CD14-positive monocyte (primary cell): Measurements from ENCODE around the gene OR8H2. TPM values are rescaled to one million over a fixed set of nuclear protein-coding genes. Genes with fewer than 3 reads are reported as not detected.

Experiments used
- DNase-seq, 3 donors: peaks; one replicate each; pipeline ENCODE4 v3.0.0-alpha.2; 2011 to 2022
- H2AFZ ChIP-seq: 2 replicates; pipeline ENCODE4 v1.6.0; 2012; ENCODE audit warnings: mild to moderate bottlenecking, low read depth, low read length, inconsistent platforms; ENCODE audit not compliant: insufficient read depth, poor library complexity, severe bottlenecking
- H3K27ac ChIP-seq, 2 donors: 1 replicate in 1 of 2; 2 replicates in 1 of 2; pipeline ENCODE4 v1.5.1; 2012 to 2013; ENCODE audit warnings: low read length in 2 of 2, control low read depth in 1 of 2, inconsistent platforms in 1 of 2, low read depth in 1 of 2, mild to moderate bottlenecking in 1 of 2
- H3K27me3 ChIP-seq, 2 donors: one replicate each; pipeline versions ENCODE4 v1.6.0 to v1.6.1; 2011 to 2013; ENCODE audit warnings: low read length in 2 of 2; ENCODE audit not compliant: control insufficient read depth in 2 of 2, insufficient read depth in 2 of 2
- H3K36me3 ChIP-seq, 2 donors: replicated peaks in 1 of 2; 1 replicate in 1 of 2; 2 replicates in 1 of 2; pipeline versions ENCODE4 v1.5.1 to v1.6.1; 2012 to 2013; ENCODE audit warnings: low read length in 2 of 2, control low read depth in 1 of 2, inconsistent platforms in 1 of 2, mild to moderate bottlenecking in 1 of 2; ENCODE audit not compliant: insufficient read depth in 2 of 2, control insufficient read depth in 1 of 2
- H3K4me1 ChIP-seq, 2 donors: 1 replicate in 1 of 2; 2 replicates in 1 of 2; pipeline versions ENCODE4 v1.5.1 to v1.6.1; 2012 to 2013; ENCODE audit warnings: low read length in 2 of 2, control low read depth in 1 of 2, inconsistent platforms in 1 of 2, mild to moderate bottlenecking in 1 of 2, moderate library complexity in 1 of 2; ENCODE audit not compliant: insufficient read depth in 2 of 2, control insufficient read depth in 1 of 2
- H3K4me2 ChIP-seq: replicated peaks from 2 replicates; pipeline ENCODE3; 2012; ENCODE audit warnings: low read length, moderate library complexity, mild to moderate bottlenecking; ENCODE audit not compliant: poor library complexity, severe bottlenecking; ENCODE audit errors: extremely low read depth
- H3K4me3 ChIP-seq, 3 experiments: fragments of 200-600 bp in 1 of 3; sonication (generic) in 1 of 3; replicated peaks in 1 of 3; 1 replicate in 2 of 3; 2 replicates in 1 of 3; pipeline ENCODE4 v1.5.1; 2011 to 2013; ENCODE audit warnings: low read length in 3 of 3, mild to moderate bottlenecking in 3 of 3, control low read depth in 2 of 3, low read depth in 2 of 3, inconsistent platforms in 1 of 3, moderate library complexity in 1 of 3
- H3K79me2 ChIP-seq: 2 replicates; pipeline ENCODE4 v1.6.0; 2012; ENCODE audit warnings: mild to moderate bottlenecking, control low read depth, inconsistent platforms, low read length, moderate library complexity; ENCODE audit not compliant: insufficient read depth
- H3K9ac ChIP-seq: 2 replicates; pipeline ENCODE4 v1.6.0; 2017; ENCODE audit warnings: low read length, mild to moderate bottlenecking; ENCODE audit not compliant: insufficient read depth, poor library complexity, severe bottlenecking
- H3K9me3 ChIP-seq, 2 donors: replicated peaks in 1 of 2; 1 replicate in 1 of 2; 2 replicates in 1 of 2; pipeline versions ENCODE4 v1.5.1 to v1.6.1; 2012 to 2013; ENCODE audit warnings: low read length in 2 of 2, control low read depth in 1 of 2; ENCODE audit not compliant: control insufficient read depth in 1 of 2, insufficient read depth in 1 of 2
- H4K20me1 ChIP-seq: 2 replicates; pipeline ENCODE4 v1.6.0; 2012; ENCODE audit warnings: mild to moderate bottlenecking, low read length, control low read depth, moderate library complexity; ENCODE audit not compliant: insufficient read depth
- H3K27ac Mint-ChIP-seq, 7 donors: one replicate each; pipeline ENCODE4 v1.8.0; 2020; ENCODE audit warnings: mild to moderate bottlenecking in 7 of 7, mixed read lengths in 7 of 7, moderate library complexity in 6 of 7, inconsistent platforms in 2 of 7
- H3K27me3 Mint-ChIP-seq, 3 donors: one replicate each; pipeline ENCODE4 v1.8.0; 2021 to 2022; ENCODE audit warnings: low read depth in 3 of 3, mild to moderate bottlenecking in 3 of 3, mixed read lengths in 3 of 3, moderate library complexity in 3 of 3, inconsistent platforms in 1 of 3
- H3K36me3 Mint-ChIP-seq, 2 donors: one replicate each; pipeline ENCODE4 v1.8.0; 2020; ENCODE audit warnings: mixed read lengths in 2 of 2, inconsistent platforms in 1 of 2, mild to moderate bottlenecking in 1 of 2
- H3K4me1 Mint-ChIP-seq: one replicate; pipeline ENCODE4 v1.8.0; 2020; ENCODE audit warnings: mild to moderate bottlenecking, mixed read lengths
- H3K4me3 Mint-ChIP-seq, 2 donors: one replicate each; pipeline ENCODE4 v1.8.0; 2020; ENCODE audit warnings: mild to moderate bottlenecking in 2 of 2, mixed read lengths in 2 of 2, moderate library complexity in 1 of 2
- H3K9me3 Mint-ChIP-seq, 7 donors: one replicate each; pipeline ENCODE4 v1.8.0; 2020 to 2022; ENCODE audit warnings: mixed read lengths in 7 of 7, mild to moderate bottlenecking in 6 of 7, moderate library complexity in 6 of 7, inconsistent platforms in 2 of 7
- WGBS: methylation state at CpG from one replicate; pipeline ENCODE4 v1.1.5; 2013; ENCODE audit warnings: missing lambda C conversion rate; ENCODE audit not compliant: insufficient coverage; 5-methylcytosine and 5-hydroxymethylcytosine counted together
- intact Hi-C, 2 donors: fragments of 100-400 bp; cut with micrococcal nuclease; formaldehyde crosslinking; loops; one replicate each; pipeline versions ENCODE4 v1.15.0 to v1.15.1; 2023
- polyA plus RNA-seq, 3 donors: library from polyadenylated mRNA; depleted of rRNA in 1 of 3; unstranded in 2 of 3; stranded (reverse) in 1 of 3; fragments of 300-500 nt in 2 of 3; fragments of >200 nt in 1 of 3; fragmentation: Illumina TruSeq in 2 of 3; gene quantifications; 1 replicate in 2 of 3; 2 replicates in 1 of 3; pipeline ENCODE4 v1.2.3, GENCODE V29; 2012 to 2021
- small RNA-seq: library from RNA; depleted of rRNA; stranded (forward); fragments of <200 nt; gene quantifications from one replicate; pipeline ENCODE3, GENCODE V24; 2012; ENCODE audit warnings: low read depth; ENCODE audit not compliant: insufficient read length
- TF ChIP-seq, protein P1 (sequence below): fragments of 200-600 bp; IDR thresholded peaks from one replicate; pipeline ENCODE4 v1.8.0; 2022; ENCODE audit warnings: antibody characterized with exemption, mild to moderate bottlenecking

OR8H2 gene
- polyA plus RNA-seq, 3 donors = not detected

DNA sequence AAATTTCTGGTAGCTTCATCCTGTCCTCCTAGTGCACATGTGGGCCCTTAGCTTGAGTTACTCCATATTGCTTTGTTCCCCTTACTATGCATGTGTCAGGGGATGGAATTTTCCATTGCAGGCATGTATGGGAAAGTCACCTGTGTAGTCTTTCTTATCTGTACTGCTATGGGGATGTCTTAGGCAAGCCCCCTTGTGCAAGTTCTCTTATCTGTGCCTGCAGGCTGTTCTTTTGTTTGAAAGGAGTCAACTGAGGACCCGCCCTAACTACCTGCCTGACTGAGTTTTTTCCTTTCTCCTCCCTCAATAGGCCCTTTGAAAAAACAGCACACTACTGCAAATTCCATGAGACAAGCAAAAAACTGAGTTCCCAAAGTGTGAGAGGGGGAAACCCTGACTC, 47.9 kb downstream of the OR8H2 start:
- Histone ChIP-seq H3K9ac (no peak overlapping the region), H3K4me2 (no peak overlapping the region), H3K27me3 (no peaks in the 10 kb centered on the region), H2AFZ (no peak overlapping the region), H3K36me3 (no peaks in the 10 kb centered on the region), H3K79me2 (no peaks in the 10 kb centered on the region), H3K27ac (no peak overlapping the region), H4K20me1 (no peaks in the 10 kb centered on the region), H3K4me3 (no peak overlapping the region), H3K9me3 (peaks cover 39 to 40% of the 10 kb centered on the region in 2 donors), H3K4me1 (no peaks in the 10 kb centered on the region)
- TF ChIP-seq, protein P1, sequence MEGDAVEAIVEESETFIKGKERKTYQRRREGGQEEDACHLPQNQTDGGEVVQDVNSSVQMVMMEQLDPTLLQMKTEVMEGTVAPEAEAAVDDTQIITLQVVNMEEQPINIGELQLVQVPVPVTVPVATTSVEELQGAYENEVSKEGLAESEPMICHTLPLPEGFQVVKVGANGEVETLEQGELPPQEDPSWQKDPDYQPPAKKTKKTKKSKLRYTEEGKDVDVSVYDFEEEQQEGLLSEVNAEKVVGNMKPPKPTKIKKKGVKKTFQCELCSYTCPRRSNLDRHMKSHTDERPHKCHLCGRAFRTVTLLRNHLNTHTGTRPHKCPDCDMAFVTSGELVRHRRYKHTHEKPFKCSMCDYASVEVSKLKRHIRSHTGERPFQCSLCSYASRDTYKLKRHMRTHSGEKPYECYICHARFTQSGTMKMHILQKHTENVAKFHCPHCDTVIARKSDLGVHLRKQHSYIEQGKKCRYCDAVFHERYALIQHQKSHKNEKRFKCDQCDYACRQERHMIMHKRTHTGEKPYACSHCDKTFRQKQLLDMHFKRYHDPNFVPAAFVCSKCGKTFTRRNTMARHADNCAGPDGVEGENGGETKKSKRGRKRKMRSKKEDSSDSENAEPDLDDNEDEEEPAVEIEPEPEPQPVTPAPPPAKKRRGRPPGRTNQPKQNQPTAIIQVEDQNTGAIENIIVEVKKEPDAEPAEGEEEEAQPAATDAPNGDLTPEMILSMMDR = no peak
- H3K4me3 Mint-ChIP-seq = no peak overlapping the region
- no peak overlapping the region for H3K27ac Mint-ChIP-seq
- peaks cover 0 to 1% (median 0%) of the 10 kb centered on the region in 3 donors for H3K27me3 Mint-ChIP-seq
- intact Hi-C loops = no loop called here
- H3K4me1 Mint-ChIP-seq = no peaks in the 10 kb centered on the region
- H3K36me3 Mint-ChIP-seq = no peaks in the 10 kb centered on the region
- DNase-seq = no peak
- H3K9me3 Mint-ChIP-seq = peaks cover 16 to 38% (median 20%) of the 10 kb centered on the region in 7 donors
- no CpG with 5 or more reads among the region's 1 CpG for WGBS

DNA sequence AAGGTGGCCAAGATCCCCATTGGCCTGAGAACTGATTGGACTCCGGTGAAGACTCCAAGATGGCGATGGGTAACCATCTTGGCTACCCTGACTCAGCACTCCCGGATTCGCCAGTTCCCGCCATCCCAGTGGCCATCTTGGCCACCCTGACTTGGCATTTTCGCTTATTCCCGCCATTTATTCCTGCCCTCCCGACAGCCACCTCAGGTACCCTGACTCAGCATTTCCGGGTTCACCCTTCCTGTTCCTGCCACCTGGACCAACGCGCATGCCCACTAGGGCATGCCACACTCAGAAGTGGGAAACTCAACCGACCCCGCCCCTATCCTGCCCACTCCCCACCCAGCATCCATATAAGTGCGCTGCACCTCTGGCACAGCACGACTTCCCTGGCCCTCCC, 48.8 kb downstream of the OR8H2 start:
- Histone ChIP-seq H3K9me3 (peaks cover 39 to 40% of the 10 kb centered on the region in 2 donors), H3K4me3 (no peak overlapping the region), H2AFZ (no peak overlapping the region), H3K4me1 (no peaks in the 10 kb centered on the region), H3K9ac (no peak overlapping the region), H3K4me2 (no peak overlapping the region), H3K27ac (no peak overlapping the region), H3K79me2 (no peaks in the 10 kb centered on the region), H3K27me3 (no peaks in the 10 kb centered on the region), H4K20me1 (no peaks in the 10 kb centered on the region), H3K36me3 (no peaks in the 10 kb centered on the region)
- Mint-ChIP-seq H3K36me3 (no peaks in the 10 kb centered on the region), H3K9me3 (peaks cover 17 to 42% (median 19%) of the 10 kb centered on the region in 7 donors), H3K4me1 (no peaks in the 10 kb centered on the region), H3K4me3 (peak overlapping the region in 1 of 2 donors; percentile 40), H3K27ac (no peak overlapping the region), H3K27me3 (peaks cover 0 to 1% (median 0%) of the 10 kb centered on the region in 3 donors)
- 99% methylated on average over 14 of the region's 15 CpGs for WGBS
- TF ChIP-seq, protein P1 = no peak
- no peak for DNase-seq
- intact Hi-C loops = no loop called here

Small RNA genes within 50 kb of the gene (small RNA-seq; reads per million reads assigned to genes)
- gene OR8I4P = not detected

Other genes starting within 250 kb of the OR8H2 start
- not detected for gene TRIM51, start 220.4 kb upstream of the OR8H2 start, polyA plus RNA-seq
- gene OR5W2, start 189.1 kb upstream of the OR8H2 start, polyA plus RNA-seq = not detected
- not detected for gene OR5I1, start 167.3 kb upstream of the OR8H2 start, polyA plus RNA-seq
- gene OR10AG1, start 133.7 kb upstream of the OR8H2 start, polyA plus RNA-seq = not detected
- not detected for gene OR5F1, start 109.1 kb upstream of the OR8H2 start, polyA plus RNA-seq
- not detected for gene OR5AS1, start 76.0 kb upstream of the OR8H2 start, polyA plus RNA-seq
- not detected for gene OR8I2, start 10.4 kb upstream of the OR8H2 start, polyA plus RNA-seq
- not detected for gene OR8H3, start 18.7 kb downstream of the OR8H2 start, polyA plus RNA-seq
- not detected for gene OR8J3, start 36.5 kb downstream of the OR8H2 start, polyA plus RNA-seq
- gene OR8K5, start 56.6 kb downstream of the OR8H2 start, polyA plus RNA-seq = not detected
- gene OR5J2, start 72.9 kb downstream of the OR8H2 start, polyA plus RNA-seq = not detected
- gene OR5T2, start 130.6 kb downstream of the OR8H2 start, polyA plus RNA-seq = not detected
- gene OR5T3, start 148.6 kb downstream of the OR8H2 start, polyA plus RNA-seq = not detected
- gene OR5T1, start 170.5 kb downstream of the OR8H2 start, polyA plus RNA-seq = not detected
- gene OR8H1, start 188.6 kb downstream of the OR8H2 start, polyA plus RNA-seq = not detected
- gene OR8K3, start 211.5 kb downstream of the OR8H2 start, polyA plus RNA-seq = not detected
- not detected for gene OR8K1, start 242.4 kb downstream of the OR8H2 start, polyA plus RNA-seq